Ovary (tissue), 3 donors: ENCODE data around the gene PEX12.

Source experiments
- EP300 ChIP-seq: sonication (generic); formaldehyde crosslinking; IDR thresholded peaks from one replicate; pipeline ENCODE4 v1.6.1; 2017; ENCODE audit warnings: antibody characterized with exemption
- POLR2A ChIP-seq: fragments of 450-650 bp; IDR thresholded peaks from one replicate; pipeline ENCODE4 v1.6.1; 2017; ENCODE audit warnings: antibody characterized with exemption, mild to moderate bottlenecking, moderate library complexity
- TF ChIP-seq, protein P1 (sequence below), 3 donors: fragments of 450-650 bp in 2 of 3; fragments of 200-600 bp in 1 of 3; IDR thresholded peaks; one replicate each; pipeline versions ENCODE4 v1.5.1 to v1.8.0; 2016 to 2022; ENCODE audit warnings: antibody characterized with exemption in 3 of 3, mild to moderate bottlenecking in 1 of 3
- donor health status: DM: no; HTN: no; CAD: no.

GRCh38 chr17:35559495-35560210, 18.7 kb downstream of the PEX12 start:
- TF ChIP-seq, protein P1, sequence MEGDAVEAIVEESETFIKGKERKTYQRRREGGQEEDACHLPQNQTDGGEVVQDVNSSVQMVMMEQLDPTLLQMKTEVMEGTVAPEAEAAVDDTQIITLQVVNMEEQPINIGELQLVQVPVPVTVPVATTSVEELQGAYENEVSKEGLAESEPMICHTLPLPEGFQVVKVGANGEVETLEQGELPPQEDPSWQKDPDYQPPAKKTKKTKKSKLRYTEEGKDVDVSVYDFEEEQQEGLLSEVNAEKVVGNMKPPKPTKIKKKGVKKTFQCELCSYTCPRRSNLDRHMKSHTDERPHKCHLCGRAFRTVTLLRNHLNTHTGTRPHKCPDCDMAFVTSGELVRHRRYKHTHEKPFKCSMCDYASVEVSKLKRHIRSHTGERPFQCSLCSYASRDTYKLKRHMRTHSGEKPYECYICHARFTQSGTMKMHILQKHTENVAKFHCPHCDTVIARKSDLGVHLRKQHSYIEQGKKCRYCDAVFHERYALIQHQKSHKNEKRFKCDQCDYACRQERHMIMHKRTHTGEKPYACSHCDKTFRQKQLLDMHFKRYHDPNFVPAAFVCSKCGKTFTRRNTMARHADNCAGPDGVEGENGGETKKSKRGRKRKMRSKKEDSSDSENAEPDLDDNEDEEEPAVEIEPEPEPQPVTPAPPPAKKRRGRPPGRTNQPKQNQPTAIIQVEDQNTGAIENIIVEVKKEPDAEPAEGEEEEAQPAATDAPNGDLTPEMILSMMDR (IDR thresholded peaks at IDR 0.05) = no peak
- no peak for TF ChIP-seq POLR2A
- no peak for TF ChIP-seq EP300
